Measurements from ENCODE around the gene KIT. TPM values are rescaled to one million over a fixed set of nuclear protein-coding genes. Genes with fewer than 3 reads are reported as not detected.

The KIT gene
- polyA plus RNA-seq, 1 donor (not counting 4 experiments of a cell fraction or from before 2014, with no cell fraction given): 0.01 TPM

DNA sequence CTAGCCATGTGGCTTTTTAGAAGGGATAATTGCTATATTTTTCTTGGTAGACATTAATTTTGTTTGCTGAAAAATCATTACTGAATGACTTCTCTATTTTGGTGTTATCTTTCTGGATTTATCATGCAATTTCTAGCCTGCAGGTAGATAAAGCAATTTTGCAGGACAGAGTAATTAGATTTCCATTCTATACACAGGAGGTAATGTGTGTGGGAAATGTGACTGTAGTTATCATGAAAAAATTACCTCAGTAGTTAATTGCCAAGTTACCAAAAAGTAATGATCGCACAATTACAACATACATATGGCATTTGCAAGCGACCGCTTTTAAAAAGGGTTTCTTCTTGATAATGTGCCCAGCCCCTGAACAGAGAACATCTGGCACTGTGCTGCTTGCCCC is 66.1 kb downstream of the KIT start:
- Histone ChIP-seq H3K9me3 (ENCODE audit: control insufficient read depth, low read depth, low read length) (no peaks in the 10 kb centered on the region), H3K4me3 (ENCODE audit: control insufficient read depth in 2 of 3, extremely low read depth in 1 of 3, insufficient read depth in 2 of 3, low read depth in 1 of 3, low read length in 3 of 3) (no peak overlapping the region), H3K9ac (ENCODE audit: control insufficient read depth, extremely low read depth, insufficient read depth, low read length) (no peak overlapping the region), H3K9me1 (ENCODE audit: control insufficient read depth, extremely low read depth, insufficient read depth, low read length) (no peaks in the 10 kb centered on the region), H3K27me3 (ENCODE audit: control insufficient read depth, extremely low read depth, insufficient read depth, low read length) (no peaks in the 10 kb centered on the region), H2AFZ (ENCODE audit: control insufficient read depth, low read length) (no peak overlapping the region), H3K36me3 (ENCODE audit: control insufficient read depth in 2 of 2, extremely low read depth in 1 of 2, insufficient read depth in 2 of 2, low read length in 2 of 2) (no peaks in the 10 kb centered on the region), H4K20me1 (ENCODE audit: control insufficient read depth, extremely low read depth, insufficient read depth, low read length) (no peaks in the 10 kb centered on the region), H3K4me1 (ENCODE audit: control insufficient read depth, extremely low read depth, insufficient read depth, low read length) (no peaks in the 10 kb centered on the region), H3K79me2 (ENCODE audit: control insufficient read depth, insufficient read depth, low read length) (no peaks in the 10 kb centered on the region), H3K4me2 (ENCODE audit: control insufficient read depth, extremely low read depth, insufficient read depth, low read depth, low read length) (no peak overlapping the region), H3K27ac (ENCODE audit: control insufficient read depth, insufficient read depth, low read length) (no peak overlapping the region)
- dilution Hi-C loops (cut with MboI; ENCODE audit: extremely low pct_ligation_motif_present, low sequenced_read_pairs): no loop called here
- DNase-seq (ENCODE audit: low read depth, low spot score): no peak
- TF ChIP-seq EZH2 (IDR thresholded peaks at IDR 0.05; ENCODE audit: low read length): no peak
- TF ChIP-seq, protein P1, sequence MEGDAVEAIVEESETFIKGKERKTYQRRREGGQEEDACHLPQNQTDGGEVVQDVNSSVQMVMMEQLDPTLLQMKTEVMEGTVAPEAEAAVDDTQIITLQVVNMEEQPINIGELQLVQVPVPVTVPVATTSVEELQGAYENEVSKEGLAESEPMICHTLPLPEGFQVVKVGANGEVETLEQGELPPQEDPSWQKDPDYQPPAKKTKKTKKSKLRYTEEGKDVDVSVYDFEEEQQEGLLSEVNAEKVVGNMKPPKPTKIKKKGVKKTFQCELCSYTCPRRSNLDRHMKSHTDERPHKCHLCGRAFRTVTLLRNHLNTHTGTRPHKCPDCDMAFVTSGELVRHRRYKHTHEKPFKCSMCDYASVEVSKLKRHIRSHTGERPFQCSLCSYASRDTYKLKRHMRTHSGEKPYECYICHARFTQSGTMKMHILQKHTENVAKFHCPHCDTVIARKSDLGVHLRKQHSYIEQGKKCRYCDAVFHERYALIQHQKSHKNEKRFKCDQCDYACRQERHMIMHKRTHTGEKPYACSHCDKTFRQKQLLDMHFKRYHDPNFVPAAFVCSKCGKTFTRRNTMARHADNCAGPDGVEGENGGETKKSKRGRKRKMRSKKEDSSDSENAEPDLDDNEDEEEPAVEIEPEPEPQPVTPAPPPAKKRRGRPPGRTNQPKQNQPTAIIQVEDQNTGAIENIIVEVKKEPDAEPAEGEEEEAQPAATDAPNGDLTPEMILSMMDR (optimal IDR thresholded peaks at IDR 0.05 in 1 of 3, IDR thresholded peaks at IDR 0.05 in 1 of 3, conservative IDR thresholded peaks at IDR 0.05 in 1 of 3; ENCODE audit: extremely low read depth in 1 of 3, insufficient read depth in 2 of 3, low read length in 3 of 3): no peak
- no peak for FAIRE-seq

DNA sequence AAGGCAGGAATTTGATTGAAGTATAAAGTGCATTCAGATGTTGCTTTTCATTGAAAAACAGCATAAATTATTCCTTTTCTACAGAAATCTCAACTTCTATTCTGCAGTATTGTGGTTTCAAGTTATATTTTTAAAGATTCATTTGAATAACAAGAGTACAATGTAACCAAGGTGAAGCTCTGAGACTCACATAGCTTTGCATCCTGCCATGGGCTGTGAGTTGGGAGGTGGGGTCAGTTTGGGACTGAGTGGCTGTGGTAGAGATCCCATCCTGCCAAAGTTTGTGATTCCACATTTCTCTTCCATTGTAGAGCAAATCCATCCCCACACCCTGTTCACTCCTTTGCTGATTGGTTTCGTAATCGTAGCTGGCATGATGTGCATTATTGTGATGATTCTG is 69.2 kb downstream of the KIT start:
- Histone ChIP-seq H2AFZ (ENCODE audit: control insufficient read depth, low read length) (no peak overlapping the region), H3K27ac (ENCODE audit: control insufficient read depth, insufficient read depth, low read length) (no peak overlapping the region), H3K9me3 (ENCODE audit: control insufficient read depth, low read depth, low read length) (no peaks in the 10 kb centered on the region), H3K4me3 (ENCODE audit: control insufficient read depth in 2 of 3, extremely low read depth in 1 of 3, insufficient read depth in 2 of 3, low read depth in 1 of 3, low read length in 3 of 3) (no peak overlapping the region), H3K9me1 (ENCODE audit: control insufficient read depth, extremely low read depth, insufficient read depth, low read length) (no peaks in the 10 kb centered on the region), H4K20me1 (ENCODE audit: control insufficient read depth, extremely low read depth, insufficient read depth, low read length) (no peaks in the 10 kb centered on the region), H3K79me2 (ENCODE audit: control insufficient read depth, insufficient read depth, low read length) (no peaks in the 10 kb centered on the region), H3K27me3 (ENCODE audit: control insufficient read depth, extremely low read depth, insufficient read depth, low read length) (no peaks in the 10 kb centered on the region), H3K4me1 (ENCODE audit: control insufficient read depth, extremely low read depth, insufficient read depth, low read length) (no peaks in the 10 kb centered on the region), H3K36me3 (ENCODE audit: control insufficient read depth in 2 of 2, extremely low read depth in 1 of 2, insufficient read depth in 2 of 2, low read length in 2 of 2) (no peaks in the 10 kb centered on the region), H3K4me2 (ENCODE audit: control insufficient read depth, extremely low read depth, insufficient read depth, low read depth, low read length) (no peak overlapping the region), H3K9ac (ENCODE audit: control insufficient read depth, extremely low read depth, insufficient read depth, low read length) (no peak overlapping the region)
- FAIRE-seq (no peak), DNase-seq (ENCODE audit: low read depth, low spot score) (no peak)
- TF ChIP-seq EZH2 (IDR thresholded peaks at IDR 0.05; ENCODE audit: low read length): no peak
- TF ChIP-seq, protein P1 (optimal IDR thresholded peaks at IDR 0.05 in 1 of 3, IDR thresholded peaks at IDR 0.05 in 1 of 3, conservative IDR thresholded peaks at IDR 0.05 in 1 of 3; ENCODE audit: extremely low read depth in 1 of 3, insufficient read depth in 2 of 3, low read length in 3 of 3): no peak
- dilution Hi-C loops (cut with MboI; ENCODE audit: extremely low pct_ligation_motif_present, low sequenced_read_pairs): no loop called here

Measured in keratinocyte (primary cell).